AG04450 (cell line): ENCODE measurements around the gene PLP2. TPM values are rescaled to one million over a fixed set of nuclear protein-coding genes. Genes with fewer than 3 reads are reported as not detected.

ENCODE experiments used
- CTCF ChIA-PET: fragments of 300-600, 350-600 bp; formaldehyde crosslinking; extraction: SDS; loops from one replicate; lab custom pipeline; 2022; ENCODE audit warnings: antibody characterized with exemption, inconsistent platforms; lab: Charles Lee
- POLR2A ChIA-PET: fragments of 350-600 bp; formaldehyde crosslinking; extraction: SDS; loops from one replicate; lab custom pipeline; 2021; ENCODE audit warnings: antibody characterized with exemption, inconsistent platforms; lab: Yijun Ruan, JAX
- DNase-seq: peaks from one replicate; pipeline ENCODE4 v3.0.0-alpha.2; 2011; ENCODE audit warnings: low read depth, low spot score
- H3K27ac ChIP-seq: one replicate; pipeline ENCODE4 v1.5.1; 2012; ENCODE audit warnings: low read depth, low read length, control low read depth
- H3K27me3 ChIP-seq: one replicate; pipeline ENCODE4 v1.6.0; 2012; ENCODE audit warnings: low read length; ENCODE audit not compliant: control insufficient read depth, insufficient read depth
- H3K4me3 ChIP-seq: 2 replicates; pipeline ENCODE4 v1.5.1; 2011; ENCODE audit warnings: mild to moderate bottlenecking, low read depth, low read length, control low read depth
- H3K9me3 ChIP-seq: 2 replicates; pipeline ENCODE4 v1.5.1; 2012; ENCODE audit warnings: low read length; ENCODE audit not compliant: control insufficient read depth, insufficient read depth
- CTCF ChIP-seq: IDR thresholded peaks from 2 replicates; pipeline ENCODE4 v1.5.1; 2011; ENCODE audit warnings: low read depth, low read length, control low read depth, inconsistent platforms
- polyA plus RNA-seq: library from polyadenylated mRNA; depleted of rRNA; stranded (reverse); fragments of >200 nt; gene quantifications from 2 replicates; pipeline ENCODE4 v1.2.3, GENCODE V29; 2011

Gene PLP2
- polyA plus RNA-seq, 1 experiment: 66.7 TPM

GRCh38 chrX:49204017-49204416 lies 32.3 kb downstream of the PLP2 start:
- Histone ChIP-seq H3K27me3 (peaks cover 3% of the 10 kb centered on the region), H3K4me3 (no peak overlapping the region), H3K27ac (no peak overlapping the region), H3K9me3 (no peaks in the 10 kb centered on the region)
- POLR2A ChIA-PET: no interaction called here
- CTCF ChIA-PET: no interaction called here
- DNase-seq: no peak
- TF ChIP-seq CTCF: no peak

GRCh38 chrX:49204709-49205108 lies 33.0 kb downstream of the PLP2 start:
- ChIA-PET POLR2A (no interaction called here), CTCF (no interaction called here)
- Histone ChIP-seq H3K27me3 (peaks cover 7% of the 10 kb centered on the region), H3K4me3 (no peak overlapping the region), H3K9me3 (no peaks in the 10 kb centered on the region), H3K27ac (no peak overlapping the region)
- DNase-seq: no peak
- TF ChIP-seq CTCF: no peak

GRCh38 chrX:49205443-49205842 lies 33.7 kb downstream of the PLP2 start:
- no peak overlapping the region for H3K4me3 ChIP-seq
- no peak overlapping the region for H3K27ac ChIP-seq
- DNase-seq: no peak
- peaks cover 7% of the 10 kb centered on the region for H3K27me3 ChIP-seq
- ChIA-PET CTCF (no interaction called here), POLR2A (no interaction called here)
- no peak for TF ChIP-seq CTCF
- no peaks in the 10 kb centered on the region for H3K9me3 ChIP-seq

- H3K4me3 ChIP-seq: no peak overlapping the region
- H3K27ac ChIP-seq: no peak overlapping the region
- no peaks in the 10 kb centered on the region for H3K9me3 ChIP-seq
- DNase-seq: no peak
- H3K27me3 ChIP-seq: peaks cover 7% of the 10 kb centered on the region
- ChIA-PET CTCF (no interaction called here), POLR2A (no interaction called here)
- TF ChIP-seq CTCF: no peak
These were observed 34.8 kb downstream of the PLP2 start for GRCh38 chrX:49206543-49206942.

GRCh38 chrX:49208399-49208798 lies 36.7 kb downstream of the PLP2 start:
- Histone ChIP-seq H3K27ac (no peak overlapping the region), H3K9me3 (no peaks in the 10 kb centered on the region), H3K4me3 (no peak overlapping the region), H3K27me3 (peaks cover 7% of the 10 kb centered on the region)
- CTCF ChIA-PET: no interaction called here
- TF ChIP-seq CTCF: no peak
- POLR2A ChIA-PET: no interaction called here
- DNase-seq: no peak
